A549 treated with Mapracorat at 1 μM for 4 hours (cell line): ENCODE results near the gene CSH2. TPM values are rescaled to one million over a fixed set of nuclear protein-coding genes. Genes with fewer than 3 reads are reported as not detected.

ENCODE experiments used
- total RNA-seq: library from RNA; stranded (reverse); fragments of 200-300 nt; extraction: Qiagen RNA extraction; gene quantifications from 5 replicates; pipeline ENCODE4 v1.2.3, GENCODE V29; 2022

CSH2 gene
- not detected in 5 replicates for total RNA-seq

GRCh38 chr17:63873577-63873976, at the start of gene CSH2:
CSH2 (minus strand) TSS chr17:63873677; CDS start chr17:63873614, 63 bp downstream.

DNA sequence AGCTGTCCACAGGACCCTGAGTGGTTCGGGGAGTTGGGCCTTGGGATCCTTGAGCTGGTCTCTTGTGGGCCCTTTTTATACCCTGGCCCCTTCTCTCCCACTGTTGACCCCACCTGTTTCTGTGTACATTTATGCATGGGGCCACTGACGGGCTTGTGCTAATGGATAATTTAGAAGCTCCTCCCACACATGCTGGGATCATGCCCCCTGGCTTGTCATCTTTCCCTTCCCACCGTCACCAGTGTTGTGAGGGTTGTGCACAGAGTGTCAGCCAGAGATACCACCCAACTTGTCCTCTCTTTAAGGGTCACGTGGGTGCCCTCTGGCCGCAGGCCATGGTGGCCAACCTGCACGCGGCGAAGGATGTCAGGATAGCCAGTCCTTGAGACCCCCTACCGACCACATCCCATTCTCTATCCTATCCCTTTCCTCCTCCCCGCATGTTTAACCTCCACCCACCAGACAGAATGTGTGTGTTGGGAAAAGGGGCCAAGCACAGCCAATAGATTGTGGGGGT, 45.4 kb upstream of the CSH2 start, which contains the start of gene GH1:
Gene GH1, minus strand, starts transcription at position 51 of the 517 bp plus-strand sequence. CDS start 63 bp downstream, outside the sequence.

GRCh38 chr17:63911041-63911635, 37.7 kb upstream of the CSH2 start, which contains the start of gene CSHL1:
CSHL1 (minus strand) TSS chr17:63911258; CDS start chr17:63911196, 62 bp downstream.

DNA sequence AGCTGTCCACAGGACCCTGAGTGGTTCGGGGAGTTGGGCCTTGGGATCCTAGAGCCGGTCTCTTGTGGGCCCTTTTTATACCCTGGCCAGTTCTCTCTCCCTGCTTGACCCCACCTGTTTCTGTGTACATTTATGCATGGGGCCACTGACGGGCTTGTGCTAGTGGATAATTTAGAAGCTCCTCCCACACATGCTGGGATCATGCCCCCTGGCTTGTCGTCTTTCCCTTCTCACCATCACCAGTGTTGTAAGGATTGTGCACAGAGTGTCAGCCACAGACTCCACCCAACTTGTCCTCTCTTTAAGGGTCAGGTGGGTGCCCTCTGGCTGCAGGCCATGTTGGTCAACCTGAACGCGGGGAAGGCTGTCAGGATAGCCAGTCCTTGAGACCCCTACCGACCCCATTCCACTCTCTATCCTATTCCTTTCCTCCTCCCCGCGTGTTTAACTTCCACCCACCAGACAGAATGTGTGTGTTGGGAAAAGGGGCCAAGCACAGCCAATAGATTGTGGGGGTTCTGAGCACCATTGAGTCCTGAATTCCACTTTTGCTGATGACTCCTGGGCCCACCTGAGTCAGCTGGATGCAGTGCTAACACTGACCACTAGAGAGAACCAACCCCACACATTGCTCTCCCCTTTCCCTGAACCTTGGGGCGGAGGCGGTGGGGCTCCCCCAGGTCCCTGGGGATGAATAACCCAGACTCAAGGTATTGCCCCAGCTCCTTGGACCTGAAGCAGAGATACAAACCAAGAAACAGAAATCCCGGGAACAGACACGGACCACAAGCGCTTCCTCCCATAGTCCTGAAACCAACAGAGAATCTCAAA, 23.3 kb upstream of the CSH2 start, which contains the start of gene CSH1:
Gene CSH1, minus strand, starts transcription at position 51 of the 831 bp plus-strand sequence. CDS start 63 bp downstream, outside the sequence.

DNA sequence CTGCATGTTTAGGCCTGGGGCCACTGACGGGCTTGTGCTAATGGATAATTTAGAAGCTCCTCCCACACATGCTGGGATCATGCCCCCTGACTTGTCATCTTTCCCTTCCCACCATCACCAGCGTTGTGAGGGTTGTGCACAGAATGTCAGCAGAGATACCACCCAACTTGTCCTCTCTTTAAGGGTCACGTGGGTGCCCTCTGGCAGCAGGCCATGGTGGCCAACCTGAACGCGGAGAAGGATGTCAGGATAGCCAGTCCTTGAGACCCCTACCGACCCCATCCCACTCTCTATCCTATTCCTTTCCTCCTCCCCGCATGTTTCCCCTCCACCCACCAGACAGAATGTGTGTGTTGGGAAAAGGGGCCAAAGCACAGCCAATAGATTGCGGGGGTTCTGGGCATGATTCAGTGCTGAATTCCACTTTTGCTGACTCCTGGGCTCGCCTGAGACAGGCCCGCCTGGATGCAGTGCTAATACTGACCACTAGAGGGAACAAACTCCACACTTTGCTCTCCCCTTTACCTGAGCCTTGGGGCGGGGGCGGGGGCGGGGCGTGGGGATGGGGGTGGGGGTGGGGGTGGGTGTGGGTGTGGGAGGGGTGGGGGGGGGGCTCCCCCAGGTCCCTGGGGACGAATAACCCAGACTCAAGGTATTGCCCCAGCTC, 8.6 kb upstream of the CSH2 start, which contains the start of gene GH2:
Gene GH2, minus strand, starts transcription at position 10 of the 667 bp plus-strand sequence. CDS start 143 bp downstream, outside the sequence.

DNA sequence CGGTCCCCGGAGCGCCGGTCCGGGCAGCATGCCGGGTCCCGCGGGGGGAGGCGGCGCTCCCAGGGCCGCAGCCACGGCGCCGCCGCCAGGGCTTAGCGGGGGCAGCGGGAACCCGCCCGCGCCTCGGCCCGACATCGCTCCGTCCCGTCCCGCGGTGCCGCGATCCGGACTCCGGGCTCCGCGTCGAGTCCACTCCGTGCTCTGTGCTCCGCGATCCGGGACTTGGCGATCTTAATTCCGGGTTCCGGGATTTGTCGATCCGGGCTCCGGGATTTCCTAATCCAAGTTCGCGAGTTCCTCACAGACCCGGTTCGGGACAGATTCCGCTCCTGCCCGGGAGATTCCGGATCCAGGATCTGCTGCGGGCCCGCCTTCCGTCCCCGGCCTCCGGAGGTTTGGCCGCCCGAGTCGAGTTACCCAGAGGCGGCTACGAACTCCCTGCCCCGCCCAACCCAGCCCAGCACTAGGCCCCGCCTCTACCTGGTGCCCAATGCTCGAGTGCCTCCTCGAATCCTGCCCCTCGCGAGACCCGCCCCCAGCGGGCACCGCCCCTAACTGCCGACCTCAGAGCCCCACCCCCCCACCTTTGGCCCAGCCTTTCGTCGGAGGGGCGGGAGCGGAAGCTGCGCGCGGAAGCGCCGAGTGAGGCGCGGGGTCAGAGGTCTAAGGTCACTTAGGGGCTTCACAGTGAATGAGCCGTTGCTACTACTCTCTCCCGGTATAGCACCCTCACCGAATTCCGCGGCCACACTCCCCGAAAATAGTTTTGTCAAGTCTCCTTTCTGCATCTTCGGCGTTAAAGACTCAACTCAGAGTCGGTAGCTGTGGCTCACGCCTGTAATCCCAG, 30.7 kb downstream of the CSH2 start, which contains the start of gene SMARCD2:
Gene SMARCD2, minus strand, starts transcription at position 146 of the 847 bp plus-strand sequence. Its CDS starts 11 bp downstream, at position 135.

GRCh38 chr17:63827002-63827800, 46.3 kb downstream of the CSH2 start, which contains the start of the genes FTSJ3 and PSMC5:
FTSJ3 (minus strand) TSS chr17:63827663; CDS start chr17:63826902, 761 bp downstream.
PSMC5 (plus strand) TSS chr17:63827431; CDS start chr17:63827491, 60 bp downstream.

Other genes starting within 250 kb of the CSH2 start
- 8.7 to 14.4 TPM (median 10.6 TPM) in 5 replicates for gene LIMD2, start 173.6 kb downstream of the CSH2 start, total RNA-seq
- gene STRADA, start 131.9 kb downstream of the CSH2 start, total RNA-seq = 25.0 to 27.0 TPM (median 25.6 TPM) in 5 replicates
- gene CCDC47, start 100.1 kb downstream of the CSH2 start, total RNA-seq = 87.8 to 128 TPM (median 97.8 TPM) in 5 replicates
- 92.8 to 104 TPM (median 95.6 TPM) in 5 replicates for gene DDX42, start 99.5 kb downstream of the CSH2 start, total RNA-seq
- gene PSMC5, start 46.2 kb downstream of the CSH2 start, total RNA-seq = 197 to 251 TPM (median 212 TPM) in 5 replicates
- gene FTSJ3, start 46.0 kb downstream of the CSH2 start, total RNA-seq = 48.7 to 58.6 TPM (median 53.9 TPM) in 5 replicates
- gene SMARCD2, start 31.0 kb downstream of the CSH2 start, total RNA-seq = 52.0 to 62.8 TPM (median 57.0 TPM) in 5 replicates
- gene GH2, start 8.3 kb upstream of the CSH2 start, total RNA-seq = not detected in 5 replicates
- gene CSH1, start 22.9 kb upstream of the CSH2 start, total RNA-seq = not detected in 5 replicates
- gene CSHL1, start 37.6 kb upstream of the CSH2 start, total RNA-seq = not detected in 5 replicates
- gene GH1, start 45.2 kb upstream of the CSH2 start, total RNA-seq = not detected in 5 replicates
- gene CD79B, start 58.7 kb upstream of the CSH2 start, total RNA-seq = 0.16 TPM in 1 of 5 replicates, not detected in the others
- 0.02 to 0.20 TPM (median 0.05 TPM) in 5 replicates for gene SCN4A, start 99.2 kb upstream of the CSH2 start, total RNA-seq
- 0.55 to 1.2 TPM (median 0.66 TPM) in 5 replicates for gene PRR29, start 124.7 kb upstream of the CSH2 start, total RNA-seq
- not detected in 5 replicates for gene ICAM2, start 147.0 kb upstream of the CSH2 start, total RNA-seq